ENCODE results near the gene SAMD15.

The SAMD15 gene

GRCh38 chr14:77416836-77417235 is 39.7 kb downstream of the SAMD15 start:
- no peaks in the 10 kb centered on the region for H4K20me1 ChIP-seq (ENCODE audit: insufficient read depth, low read length)
- TF ChIP-seq EZH2phosphoT487 (IDR thresholded peaks at IDR 0.05; ENCODE audit: low read length) (no peak), EZH2 (optimal IDR thresholded peaks at IDR 0.05; ENCODE audit: low read depth, low read length) (no peak), CTCF (IDR thresholded peaks at IDR 0.05; ENCODE audit: low read length) (no peak)
- H3K79me2 ChIP-seq (ENCODE audit: low read length), result no peaks in the 10 kb centered on the region
- H3K36me3 ChIP-seq (replicated peaks; ENCODE audit: insufficient read depth, low read length), result no peaks in the 10 kb centered on the region
- no peak overlapping the region for H3K4me3 ChIP-seq (ENCODE audit: low read length)
- no peak overlapping the region for H3K9ac ChIP-seq (ENCODE audit: low read length)
- no peaks in the 10 kb centered on the region for H3K4me1 ChIP-seq (ENCODE audit: low read length)
- no peak overlapping the region for H3K4me2 ChIP-seq (ENCODE audit: low read depth, low read length)
- H3F3A ChIP-seq (ENCODE audit: insufficient read depth, low read length), result no peaks in the 10 kb centered on the region
- no peaks in the 10 kb centered on the region for H3K9me3 ChIP-seq (replicated peaks; ENCODE audit: insufficient read depth, low read length)
- no peaks in the 10 kb centered on the region for H3K27me3 ChIP-seq (replicated peaks; ENCODE audit: insufficient read depth, low read length)
- H2AFZ ChIP-seq (ENCODE audit: low read length), result no peak overlapping the region
- no peak overlapping the region for H3K27ac ChIP-seq (ENCODE audit: low read length)
- DNase-seq, result no peak
- H3K9me2 ChIP-seq (replicated peaks; ENCODE audit: insufficient read depth, low read length), result no peaks in the 10 kb centered on the region

- Histone ChIP-seq H3K4me2 (ENCODE audit: low read depth, low read length) (no peak overlapping the region), H2AFZ (ENCODE audit: low read length) (no peak overlapping the region), H3K36me3 (replicated peaks; ENCODE audit: insufficient read depth, low read length) (no peaks in the 10 kb centered on the region), H3F3A (ENCODE audit: insufficient read depth, low read length) (no peaks in the 10 kb centered on the region), H3K79me2 (ENCODE audit: low read length) (no peaks in the 10 kb centered on the region), H3K27me3 (replicated peaks; ENCODE audit: insufficient read depth, low read length) (no peaks in the 10 kb centered on the region), H3K4me1 (ENCODE audit: low read length) (no peaks in the 10 kb centered on the region), H3K27ac (ENCODE audit: low read length) (no peak overlapping the region), H4K20me1 (ENCODE audit: insufficient read depth, low read length) (no peaks in the 10 kb centered on the region), H3K9ac (ENCODE audit: low read length) (no peak overlapping the region), H3K9me2 (replicated peaks; ENCODE audit: insufficient read depth, low read length) (no peaks in the 10 kb centered on the region), H3K4me3 (ENCODE audit: low read length) (no peak overlapping the region), H3K9me3 (replicated peaks; ENCODE audit: insufficient read depth, low read length) (no peaks in the 10 kb centered on the region)
- no peak for DNase-seq
- TF ChIP-seq CTCF (IDR thresholded peaks at IDR 0.05; ENCODE audit: low read length) (no peak), EZH2 (optimal IDR thresholded peaks at IDR 0.05; ENCODE audit: low read depth, low read length) (no peak), EZH2phosphoT487 (IDR thresholded peaks at IDR 0.05; ENCODE audit: low read length) (no peak)
These were observed 44.0 kb downstream of the SAMD15 start for GRCh38 chr14:77421201-77421600.

- Histone ChIP-seq H4K20me1 (ENCODE audit: insufficient read depth, low read length) (no peaks in the 10 kb centered on the region), H3K9ac (ENCODE audit: low read length) (no peak within 1 kb of the TSS), H3K9me2 (replicated peaks; ENCODE audit: insufficient read depth, low read length) (no peaks in the 10 kb centered on the region), H3K27me3 (replicated peaks; ENCODE audit: insufficient read depth, low read length) (no peaks in the 10 kb centered on the region), H2AFZ (ENCODE audit: low read length) (no peak within 1 kb of the TSS), H3K27ac (ENCODE audit: low read length) (no peak within 1 kb of the TSS), H3K4me2 (ENCODE audit: low read depth, low read length) (no peak within 1 kb of the TSS), H3K4me1 (ENCODE audit: low read length) (no peaks in the 10 kb centered on the region), H3K79me2 (ENCODE audit: low read length) (no peaks in the 10 kb centered on the region), H3K9me3 (replicated peaks; ENCODE audit: insufficient read depth, low read length) (no peaks in the 10 kb centered on the region), H3K4me3 (ENCODE audit: low read length) (no peak within 1 kb of the TSS), H3K36me3 (replicated peaks; ENCODE audit: insufficient read depth, low read length) (no peaks in the 10 kb centered on the region), H3F3A (ENCODE audit: insufficient read depth, low read length) (no peaks in the 10 kb centered on the region)
- no peak for DNase-seq
- TF ChIP-seq EZH2 (optimal IDR thresholded peaks at IDR 0.05; ENCODE audit: low read depth, low read length), result no peak
- no peak for TF ChIP-seq CTCF (IDR thresholded peaks at IDR 0.05; ENCODE audit: low read length)
- TF ChIP-seq EZH2phosphoT487 (IDR thresholded peaks at IDR 0.05; ENCODE audit: low read length), result no peak
These were observed 46.2 kb downstream of the SAMD15 start, which contains the start of gene NOXRED1 for GRCh38 chr14:77423423-77423822. TSS of gene NOXRED1 (minus strand) at chr14:77423523. CDS start at chr14:77422889, 634 bp downstream.

Data from MM.1S (cell line).